Right renal pelvis (tissue), 4 donors: Measurements from ENCODE around the gene LRRC14B. TPM values are rescaled to one million over a fixed set of nuclear protein-coding genes. Genes with fewer than 3 reads are reported as not detected.
"Not testable (repeated sequence)": the region's sequence is repeated elsewhere in the genome, so short reads cannot be mapped to it uniquely, and the experiment has no call there.

ENCODE experiments used
- DNase-seq, 4 donors: peaks; one replicate each; pipeline ENCODE4 v3.0.0-alpha.2; 2013; ENCODE audit warnings: low read depth in 4 of 4, low spot score in 3 of 4, missing footprints in 1 of 4
- polyA plus RNA-seq, 4 donors: library from polyadenylated mRNA; unstranded; fragments of 120-200 nt; gene quantifications; one replicate each; pipeline ENCODE4 v1.2.1, GENCODE V29; 2013; ENCODE audit not compliant: insufficient read length in 4 of 4

LRRC14B gene
- polyA plus RNA-seq, 4 donors, result 0.16 TPM; not detected in 3

- DNase-seq, result no peak
Observed at GRCh38 chr5:189976-190365, 1.3 kb upstream of the LRRC14B start.

GRCh38 chr5:190366-191035 is 794 bp upstream of the LRRC14B start:
- DNase-seq, result no peak

GRCh38 chr5:191949-192690 is 825 bp downstream of the LRRC14B start:
- DNase-seq, result no peak

- DNase-seq, result no peak
Observed at GRCh38 chr5:192691-192969, 1.3 kb downstream of the LRRC14B start.

- no peak for DNase-seq
Observed at GRCh38 chr5:192970-193831, 1.9 kb downstream of the LRRC14B start.

GRCh38 chr5:194102-194501 is 2.8 kb downstream of the LRRC14B start:
- DNase-seq, result no peak

- DNase-seq, result no peak
Observed at GRCh38 chr5:194603-195209, 3.4 kb downstream of the LRRC14B start.

- DNase-seq, result no peak
Observed at GRCh38 chr5:195401-196160, 4.3 kb downstream of the LRRC14B start.

GRCh38 chr5:196350-196749 is 5.1 kb downstream of the LRRC14B start:
- DNase-seq, result no peak

GRCh38 chr5:197031-197430 is 5.7 kb downstream of the LRRC14B start:
- not testable (repeated sequence) for DNase-seq

DNA sequence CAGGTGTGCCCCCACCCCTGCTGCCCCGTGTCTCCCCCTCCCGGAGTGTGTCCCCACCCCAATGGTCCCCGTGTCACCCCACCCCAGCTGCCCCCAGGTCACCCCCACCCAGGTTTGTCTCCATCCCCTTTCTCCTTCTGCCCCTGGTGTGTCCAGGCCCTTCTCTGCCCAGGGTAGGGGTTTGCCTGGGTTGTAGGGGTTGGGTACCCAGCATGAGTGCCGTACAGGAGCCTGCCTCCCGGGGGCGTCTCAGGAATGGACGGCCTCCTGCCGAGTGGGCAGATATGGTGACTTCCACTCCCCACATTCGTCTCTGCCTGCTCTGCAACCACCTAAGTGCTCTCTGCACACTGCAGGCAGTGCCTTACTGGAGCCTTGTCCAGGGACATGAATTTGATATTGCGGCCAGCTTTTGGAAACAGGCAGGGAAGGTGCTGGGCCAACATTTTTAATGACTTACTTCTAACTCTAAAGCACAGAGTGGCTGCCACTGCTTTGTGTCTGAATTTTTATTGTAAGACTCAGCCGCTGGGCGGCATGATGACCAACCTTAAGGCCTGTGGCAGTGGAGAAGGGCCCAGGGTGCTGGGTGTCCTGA is 6.7 kb downstream of the LRRC14B start:
- DNase-seq, result no peak

DNA sequence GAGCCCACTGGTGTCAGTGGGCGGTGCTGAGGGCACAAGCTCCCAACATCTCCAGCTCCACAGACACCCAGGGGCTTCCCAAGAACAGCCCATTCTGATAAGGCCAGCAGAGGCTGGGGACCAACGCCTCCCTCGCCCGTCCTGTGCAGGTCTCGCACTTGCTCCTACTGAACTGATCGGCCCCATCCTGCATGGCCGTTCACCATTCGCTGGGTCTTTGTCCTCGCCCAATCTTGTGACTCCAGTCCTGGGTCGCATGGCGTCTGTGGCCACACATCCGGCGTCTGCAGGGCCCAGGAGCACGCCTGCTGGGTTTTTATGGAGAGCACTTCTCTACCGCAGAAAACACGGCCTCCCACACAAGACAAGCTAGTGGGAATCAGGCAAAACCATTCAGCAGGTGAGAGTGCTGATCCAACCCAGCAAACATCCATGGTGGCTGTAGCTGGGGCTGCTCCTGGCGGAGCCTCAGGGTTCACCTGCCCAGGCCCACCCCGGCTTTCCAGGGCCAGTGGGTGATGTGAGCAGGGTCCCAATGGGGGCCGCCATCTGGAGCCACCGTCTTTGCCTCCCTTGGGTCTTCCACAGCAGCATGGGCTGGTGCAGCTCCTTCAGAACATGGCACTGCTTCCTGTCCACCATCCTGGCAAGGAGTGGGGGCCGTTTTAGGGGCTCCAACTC is 7.4 kb downstream of the LRRC14B start:
- DNase-seq, result no peak

GRCh38 chr5:199197-199949 is 8.1 kb downstream of the LRRC14B start:
- no peak for DNase-seq

GRCh38 chr5:199950-200645 is 8.8 kb downstream of the LRRC14B start:
- no peak for DNase-seq

DNA sequence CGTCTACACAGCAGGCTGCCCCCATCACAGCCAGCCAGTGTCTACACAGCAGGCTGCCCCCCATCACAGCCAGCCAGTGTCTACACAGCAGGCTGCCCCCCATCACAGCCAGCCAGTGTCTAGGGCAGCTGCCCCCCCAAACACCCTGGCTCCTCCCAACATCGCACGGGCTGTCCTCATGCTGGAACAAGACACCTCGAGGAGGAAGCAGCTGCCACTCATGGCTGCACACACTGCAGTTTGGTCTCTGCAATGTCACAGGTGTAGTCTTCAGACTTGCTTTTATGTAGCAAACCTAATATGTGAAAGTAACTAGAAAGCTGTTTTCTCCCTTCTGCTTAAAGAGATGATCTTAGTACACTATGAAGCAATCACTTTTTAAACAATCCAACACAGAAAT is 9.7 kb downstream of the LRRC14B start:
- DNase-seq, result no peak

- no peak for DNase-seq
Observed at GRCh38 chr5:201672-202071, 10.4 kb downstream of the LRRC14B start.

DNA sequence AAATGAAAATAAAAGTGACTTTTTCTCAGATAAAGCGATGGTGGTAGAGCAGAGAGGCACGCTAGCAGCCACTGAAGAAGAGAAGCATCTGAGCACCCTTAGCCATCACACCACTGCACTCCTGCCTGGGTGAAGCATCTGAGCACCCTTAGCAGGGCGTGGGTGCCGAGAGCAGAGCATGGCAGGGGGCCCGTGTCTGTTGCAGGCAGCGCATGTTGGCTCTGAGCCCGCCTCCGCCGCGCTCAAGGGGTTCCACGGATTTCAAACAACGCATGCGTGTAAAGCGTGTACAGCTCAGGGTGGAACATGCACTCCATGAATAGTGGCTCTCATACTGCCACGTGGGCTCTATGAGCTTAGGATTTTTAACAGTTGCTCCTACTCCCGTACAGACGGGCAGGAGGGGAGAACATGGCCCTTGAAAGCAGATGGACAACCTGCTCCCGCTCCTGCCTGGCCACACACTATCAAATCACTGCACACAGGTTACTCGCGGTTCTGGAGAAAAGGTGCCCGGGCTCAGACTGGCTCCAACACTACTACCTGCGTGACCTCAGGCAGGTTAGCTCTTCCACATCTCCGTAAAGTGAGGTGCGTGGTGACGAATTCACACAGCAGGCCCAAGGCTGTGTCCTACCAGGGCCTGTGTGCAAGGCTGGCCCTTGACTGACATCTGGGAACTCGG is 12.1 kb downstream of the LRRC14B start:
- no peak for DNase-seq

GRCh38 chr5:204001-204400 is 12.7 kb downstream of the LRRC14B start:
- no peak for DNase-seq
